B cell (primary cell): ENCODE data around the gene CYTH3. TPM values are rescaled to one million over a fixed set of nuclear protein-coding genes. Genes with fewer than 3 reads are reported as not detected.

ENCODE experiments used
- ATAC-seq: fragments of 200-7000 bp; cut with Tn5 transposase; one replicate; pipeline ENCODE4 v1.10.0; 2021; ENCODE audit warnings: low read depth, mild to moderate bottlenecking, moderate number of reproducible peaks, moderate library complexity
- CTCF ChIA-PET: fragments of 350-600 bp; sonication (Branson Sonifier 250); formaldehyde crosslinking; loops from one replicate; lab custom pipeline; 2021; ENCODE audit warnings: antibody characterized with exemption, inconsistent platforms; lab: Charles Lee
- POLR2A ChIA-PET: fragments of 350-600 bp; sonication (Branson Sonifier 250); formaldehyde crosslinking; loops from one replicate; lab custom pipeline; 2021; ENCODE audit warnings: antibody characterized with exemption; lab: Charles Lee
- DNase-seq: peaks from one replicate; pipeline ENCODE4 v3.0.0; 2013
- H2AFZ ChIP-seq: 2 replicates; pipeline ENCODE4 v1.6.1; 2012; ENCODE audit warnings: mild to moderate bottlenecking, low read depth, low read length; ENCODE audit not compliant: insufficient read depth, poor library complexity, severe bottlenecking
- H3K27ac ChIP-seq, 2 donors: 1 replicate in 1 of 2; 2 replicates in 1 of 2; pipeline ENCODE4 v1.5.1; 2012 to 2013; ENCODE audit warnings: low read length in 2 of 2, mild to moderate bottlenecking in 2 of 2, moderate library complexity in 1 of 2
- H3K27me3 ChIP-seq, 4 experiments: fragments of 200-600 bp in 1 of 4; sonication (generic) in 1 of 4; replicated peaks in 1 of 4; 1 replicate in 2 of 4; 2 replicates in 2 of 4; pipeline versions ENCODE4 v1.6.1 to v1.7.0; 2013 to 2016; ENCODE audit warnings: low read length in 3 of 4, mild to moderate bottlenecking in 2 of 4, mixed read lengths in 1 of 4, moderate library complexity in 1 of 4; ENCODE audit not compliant: insufficient read depth in 4 of 4, control insufficient read depth in 3 of 4; ENCODE audit errors: control extremely low read depth in 1 of 4
- H3K36me3 ChIP-seq, 2 experiments: replicated peaks in 1 of 2; 1 replicate in 1 of 2; 2 replicates in 1 of 2; pipeline versions ENCODE4 v1.6.1 to v1.7.1; 2013; ENCODE audit warnings: low read length in 1 of 2; ENCODE audit not compliant: insufficient read depth in 2 of 2, control insufficient read depth in 1 of 2; ENCODE audit errors: control extremely low read depth in 1 of 2, extremely low read depth in 1 of 2
- H3K4me1 ChIP-seq, 2 donors: fragments of 200-600 bp in 1 of 2; sonication (generic) in 1 of 2; 1 replicate in 1 of 2; 2 replicates in 1 of 2; pipeline versions ENCODE4 v1.5.1 to v1.6.1; 2013 to 2017; ENCODE audit warnings: low read length in 2 of 2; ENCODE audit not compliant: control insufficient read depth in 2 of 2, insufficient read depth in 2 of 2
- H3K4me2 ChIP-seq: replicated peaks from 2 replicates; pipeline ENCODE3; 2012; ENCODE audit warnings: mild to moderate bottlenecking, low read depth, low read length; ENCODE audit not compliant: poor library complexity, severe bottlenecking
- H3K4me3 ChIP-seq, 5 experiments: fragments of 200-600 bp in 1 of 5; sonication (generic) in 1 of 5; 1 replicate in 3 of 5; 2 replicates in 2 of 5; pipeline versions ENCODE4 v1.5.1 to v1.7.0; 2011 to 2016; ENCODE audit warnings: low read length in 4 of 5, mild to moderate bottlenecking in 4 of 5, low read depth in 2 of 5, control low read depth in 1 of 5, moderate library complexity in 1 of 5; ENCODE audit not compliant: insufficient read depth in 1 of 5; ENCODE audit errors: control extremely low read depth in 1 of 5, extremely low read depth in 1 of 5
- H3K79me2 ChIP-seq: fragments of 200-600 bp; sonication (generic); one replicate; pipeline ENCODE4 v1.6.0; 2016; ENCODE audit warnings: low read length; ENCODE audit not compliant: control insufficient read depth, insufficient read depth
- H3K9ac ChIP-seq: fragments of 200-600 bp; sonication (generic); 2 replicates; pipeline ENCODE4 v1.6.1; 2017; ENCODE audit warnings: mild to moderate bottlenecking, low read length, moderate library complexity
- H3K9me3 ChIP-seq, 3 donors: one replicate each; pipeline versions ENCODE4 v1.6.1 to v1.7.1; 2013; ENCODE audit warnings: low read length in 2 of 3; ENCODE audit not compliant: control insufficient read depth in 2 of 3, insufficient read depth in 1 of 3; ENCODE audit errors: control extremely low read depth in 1 of 3
- H4K20me1 ChIP-seq: 2 replicates; pipeline ENCODE4 v1.6.0; 2012; ENCODE audit warnings: mild to moderate bottlenecking, low read length; ENCODE audit not compliant: insufficient read depth, control insufficient read depth, poor library complexity, severe bottlenecking
- H3K27ac Mint-ChIP-seq: one replicate; pipeline ENCODE4 v1.8.0; 2021; ENCODE audit warnings: mixed read lengths
- H3K27me3 Mint-ChIP-seq: one replicate; pipeline ENCODE4 v1.8.0; 2021; ENCODE audit warnings: mixed read lengths
- H3K4me1 Mint-ChIP-seq: one replicate; pipeline ENCODE4 v1.8.0; 2021; ENCODE audit warnings: mixed read lengths
- H3K4me3 Mint-ChIP-seq: one replicate; pipeline ENCODE4 v1.8.0; 2021; ENCODE audit warnings: mixed read lengths
- H3K9me3 Mint-ChIP-seq: one replicate; pipeline ENCODE4 v1.8.0; 2022; ENCODE audit warnings: mixed read lengths; ENCODE audit not compliant: insufficient read depth
- CTCF ChIP-seq: fragments of 200-600 bp; IDR thresholded peaks from one replicate; pipeline ENCODE4 v1.8.0; 2022; ENCODE audit warnings: antibody characterized with exemption, mild to moderate bottlenecking
- EZH2 ChIP-seq: IDR thresholded peaks from 2 replicates; pipeline ENCODE4 v1.6.1; 2012; ENCODE audit warnings: borderline replicate concordance, low read depth, mild to moderate bottlenecking, moderate library complexity, low read length; ENCODE audit not compliant: insufficient read depth, poor library complexity, severe bottlenecking
- WGBS: methylation state at CpG from one replicate; pipeline ENCODE4 v1.1.5; 2013; ENCODE audit warnings: missing lambda C conversion rate; ENCODE audit not compliant: insufficient coverage; 5-methylcytosine and 5-hydroxymethylcytosine counted together
- intact Hi-C: fragments of 100-400 bp; cut with micrococcal nuclease; formaldehyde crosslinking; loops from one replicate; pipeline ENCODE4 v1.10.0; 2022
- polyA plus RNA-seq: library from polyadenylated mRNA; depleted of rRNA; stranded (reverse); fragments of >200 nt; gene quantifications from 2 replicates; pipeline ENCODE4 v1.2.3, GENCODE V29; 2012
- total RNA-seq, 2 donors: library from RNA; stranded (reverse); fragments of 120-200 nt in 1 of 2; gene quantifications; 1 replicate in 1 of 2; 2 replicates in 1 of 2; pipeline versions ENCODE4 v1.2.3 to v1.2.4, GENCODE V29; 2013 to 2022

CYTH3 gene
- total and polyA plus RNA-seq, 2 donors (not counting 1 experiment from before 2014, with no cell fraction given): 5.2 to 11.3 TPM

DNA sequence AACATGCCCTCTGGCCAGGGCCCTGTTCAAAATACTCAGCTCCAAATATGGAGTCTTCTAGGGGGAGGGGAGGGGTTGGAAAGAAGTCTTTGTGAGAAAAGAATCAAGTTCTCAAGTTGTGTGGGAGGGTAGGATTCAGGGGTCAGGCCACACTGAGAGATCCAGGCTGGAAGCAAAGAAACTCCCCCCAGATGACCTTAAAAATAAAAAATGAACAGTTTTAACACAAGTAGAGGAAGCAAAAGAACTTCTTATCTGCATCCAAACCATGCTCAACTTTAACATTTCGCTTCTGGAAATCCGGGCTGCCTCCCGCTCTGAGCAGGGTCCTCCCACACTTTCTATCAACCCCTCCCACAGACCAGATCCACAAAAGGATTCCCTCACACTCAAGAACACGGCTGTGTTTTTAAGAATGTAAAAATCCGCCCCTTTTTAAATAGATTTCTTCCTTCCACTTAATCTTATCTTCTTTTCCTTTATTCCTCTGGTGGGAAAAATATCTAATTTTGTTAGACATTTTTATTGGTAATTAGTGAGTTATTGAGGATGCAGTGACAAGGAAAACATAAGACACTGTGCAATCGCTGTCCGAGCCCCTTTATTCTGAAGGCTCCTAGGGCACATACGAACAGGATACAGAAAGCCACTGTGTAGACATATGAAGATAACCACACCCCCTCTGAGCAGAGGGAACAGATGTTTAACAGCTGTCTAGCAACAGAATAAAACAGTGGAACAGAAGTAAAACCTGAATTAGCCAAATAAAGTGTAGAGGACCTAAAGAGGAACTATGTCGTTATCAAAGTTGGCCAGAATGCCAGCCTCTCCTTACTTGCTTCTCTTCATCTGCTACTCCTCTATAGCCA is 43.8 kb downstream of the CYTH3 start:
- 17% methylated on average over 3 of the region's 9 CpGs for WGBS
- H3K27me3 Mint-ChIP-seq: peaks cover 8% of the 10 kb centered on the region
- ChIA-PET CTCF (no interaction called here), POLR2A (no interaction called here)
- TF ChIP-seq EZH2 (no peak), CTCF (no peak)
- H3K4me3 Mint-ChIP-seq: no peak overlapping the region
- peak overlapping the region; percentile 22 for H3K9ac ChIP-seq
- H3K9me3 ChIP-seq: no peaks in the 10 kb centered on the region
- H3K4me1 ChIP-seq: peaks cover 25 to 26% of the 10 kb centered on the region in 2 donors
- no peak overlapping the region for H3K27ac Mint-ChIP-seq
- DNase-seq (peak; percentile 55), ATAC-seq (peak; percentile 64)
- H3K36me3 ChIP-seq: no peaks in the 10 kb centered on the region
- intact Hi-C loops: no loop called here
- H3K4me3 ChIP-seq: no peak overlapping the region
- no peaks in the 10 kb centered on the region for H3K9me3 Mint-ChIP-seq
- H3K27me3 ChIP-seq: no peaks in the 10 kb centered on the region
- H2AFZ ChIP-seq: peak overlapping the region; percentile 19
- peak overlapping the region in 1 of 2 donors; percentile 9 for H3K27ac ChIP-seq
- peak overlapping the region; percentile 37 for H3K4me2 ChIP-seq
- H3K4me1 Mint-ChIP-seq: peaks cover 36% of the 10 kb centered on the region
- H3K79me2 ChIP-seq: peaks cover under 1% of the 10 kb centered on the region
- H4K20me1 ChIP-seq: no peaks in the 10 kb centered on the region

DNA sequence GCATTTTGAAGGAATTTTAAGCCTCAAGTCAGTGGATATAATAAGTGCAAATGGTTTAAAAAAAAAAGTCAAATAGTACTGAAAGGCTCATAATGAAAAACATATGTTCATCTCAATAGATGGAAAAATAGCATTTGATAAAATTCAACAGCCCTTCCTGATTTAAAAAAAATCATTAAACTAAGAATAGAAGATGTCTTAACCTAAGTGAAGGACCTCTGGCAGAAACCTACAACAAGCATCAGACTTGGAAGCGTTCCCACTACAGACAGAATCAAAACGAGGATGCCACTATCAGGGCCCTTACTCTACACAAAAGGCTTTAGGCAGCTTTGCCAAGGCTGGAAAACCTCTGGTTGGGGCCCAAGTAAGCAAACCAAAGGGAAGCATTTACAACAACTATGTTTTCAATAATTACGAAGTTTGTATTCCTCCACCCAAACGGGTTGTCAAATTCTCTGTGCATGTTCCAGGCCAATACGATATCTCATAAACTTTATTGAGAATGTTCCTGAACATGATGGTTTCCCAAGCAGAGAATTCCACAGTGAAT is 45.1 kb downstream of the CYTH3 start:
- Histone ChIP-seq H3K27me3 (no peaks in the 10 kb centered on the region), H3K27ac (no peak overlapping the region), H3K9ac (no peak overlapping the region), H3K36me3 (no peaks in the 10 kb centered on the region), H3K9me3 (no peaks in the 10 kb centered on the region), H3K4me3 (no peak overlapping the region), H3K4me2 (no peak overlapping the region), H3K79me2 (no peaks in the 10 kb centered on the region), H3K4me1 (peaks cover 17 to 18% of the 10 kb centered on the region in 2 donors), H2AFZ (no peak overlapping the region), H4K20me1 (no peaks in the 10 kb centered on the region)
- no peak overlapping the region for H3K4me3 Mint-ChIP-seq
- ChIA-PET POLR2A (no interaction called here), CTCF (no interaction called here)
- H3K27me3 Mint-ChIP-seq: peaks cover 8% of the 10 kb centered on the region
- ATAC-seq (no peak), DNase-seq (no peak)
- TF ChIP-seq CTCF (no peak), EZH2 (no peak)
- no peak overlapping the region for H3K27ac Mint-ChIP-seq
- peaks cover 27% of the 10 kb centered on the region for H3K4me1 Mint-ChIP-seq
- 95% methylated on average over 3 of the region's 5 CpGs for WGBS
- intact Hi-C loops: no loop called here
- H3K9me3 Mint-ChIP-seq: no peaks in the 10 kb centered on the region
